Skin of body (tissue), 2 donors: ENCODE measurements around the gene MEIS3. TPM values are rescaled to one million over a fixed set of nuclear protein-coding genes. Genes with fewer than 3 reads are reported as not detected.
"Not testable (repeated sequence)": the region's sequence is repeated elsewhere in the genome, so short reads cannot be mapped to it uniquely, and the experiment has no call there.

Experiments
- DNase-seq: peaks from one replicate; lab custom pipeline; 2025; lab: John Stamatoyannopoulos, UW
- total RNA-seq: library from RNA; depleted of rRNA; stranded (reverse); fragments of >200 nt; gene quantifications from one replicate; pipeline ENCODE4 v1.2.3, GENCODE V29; 2014

Gene MEIS3
- total RNA-seq, 1 donor from 2014 or later = 12.8 TPM

- no peak for DNase-seq
Observed at GRCh38 chr19:47416643-47416985, 2.7 kb downstream of the MEIS3 start.

GRCh38 chr19:47415953-47416642 lies 3.2 kb downstream of the MEIS3 start:
- DNase-seq = no peak

GRCh38 chr19:47414469-47414868 lies 4.9 kb downstream of the MEIS3 start:
- no peak for DNase-seq

- DNase-seq = no peak
Observed at GRCh38 chr19:47413941-47414340, 5.4 kb downstream of the MEIS3 start.

- not testable (repeated sequence) for DNase-seq
Observed at GRCh38 chr19:47411696-47412095, 7.6 kb downstream of the MEIS3 start.

GRCh38 chr19:47411101-47411500 lies 8.2 kb downstream of the MEIS3 start:
- DNase-seq = no peak

GRCh38 chr19:47408156-47408938 lies 11.0 kb downstream of the MEIS3 start:
- no peak for DNase-seq

- DNase-seq = no peak
Observed at GRCh38 chr19:47407417-47407774, 11.9 kb downstream of the MEIS3 start.

GRCh38 chr19:47406711-47407416 lies 12.5 kb downstream of the MEIS3 start:
- no peak for DNase-seq

- no peak for DNase-seq
Observed at GRCh38 chr19:47405854-47406417, 13.4 kb downstream of the MEIS3 start.

- no peak for DNase-seq
Observed at GRCh38 chr19:47405197-47405550, 14.2 kb downstream of the MEIS3 start.

- no peak for DNase-seq
Observed at GRCh38 chr19:47404334-47405196, 14.8 kb downstream of the MEIS3 start.

- no peak for DNase-seq
Observed at GRCh38 chr19:47402504-47402903, 16.8 kb downstream of the MEIS3 start.

- no peak for DNase-seq
Observed at GRCh38 chr19:47398707-47399597, 20.4 kb downstream of the MEIS3 start.

GRCh38 chr19:47391510-47392223 lies 27.7 kb downstream of the MEIS3 start:
- no peak for DNase-seq

- no peak for DNase-seq
Observed at GRCh38 chr19:47390533-47391488, 28.5 kb downstream of the MEIS3 start.

GRCh38 chr19:47389150-47389556 lies 30.2 kb downstream of the MEIS3 start:
- no peak for DNase-seq

GRCh38 chr19:47388721-47389120 lies 30.6 kb downstream of the MEIS3 start:
- DNase-seq = not testable (repeated sequence)
